C4-2B (cell line): ENCODE measurements around the gene UNC79.

ENCODE experiments used
- ZFX ChIP-seq: fragments of 450-650 bp; IDR thresholded peaks from 2 replicates; pipeline ENCODE4 v1.6.1; 2017
- TF ChIP-seq, protein P1 (sequence below): fragments of 450-650 bp; conservative IDR thresholded peaks from 2 replicates; pipeline ENCODE4 v1.5.1; 2017; ENCODE audit warnings: mild to moderate bottlenecking

DNA sequence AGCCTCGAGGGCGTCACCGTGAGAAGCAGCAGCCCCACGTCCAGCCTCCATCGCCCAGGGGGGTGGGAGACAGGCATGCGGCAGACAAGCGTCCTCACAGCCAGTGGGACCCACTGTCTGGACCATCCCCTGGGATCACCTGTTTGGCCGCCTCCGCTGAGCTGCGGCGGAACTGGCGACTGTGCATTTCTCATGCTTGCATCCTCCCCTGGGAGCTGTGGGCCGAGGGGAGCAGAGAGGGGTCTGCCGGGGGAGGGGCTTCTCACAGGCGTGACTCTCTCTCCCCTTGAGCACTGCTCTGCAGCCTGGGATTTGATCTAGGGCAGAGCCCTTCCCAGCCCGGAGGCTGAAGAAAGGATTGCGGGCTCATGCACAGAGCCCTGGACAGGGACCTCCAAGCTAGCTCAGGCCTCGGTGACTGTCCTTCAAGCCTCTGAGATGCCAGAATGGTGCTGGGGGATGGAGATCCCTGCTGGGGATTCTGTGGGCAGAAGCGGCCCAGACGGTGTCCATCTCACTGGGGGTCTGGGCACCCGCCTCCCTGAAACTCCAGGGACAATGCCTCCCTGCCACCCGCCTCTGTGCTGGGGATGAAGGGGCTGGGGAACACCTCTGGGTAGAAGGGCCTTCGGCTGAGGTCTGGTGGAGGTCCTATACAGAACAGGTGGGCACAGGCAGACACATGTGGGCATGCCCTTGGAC lies 296.5 kb downstream of the UNC79 start:
- TF ChIP-seq, protein P1, sequence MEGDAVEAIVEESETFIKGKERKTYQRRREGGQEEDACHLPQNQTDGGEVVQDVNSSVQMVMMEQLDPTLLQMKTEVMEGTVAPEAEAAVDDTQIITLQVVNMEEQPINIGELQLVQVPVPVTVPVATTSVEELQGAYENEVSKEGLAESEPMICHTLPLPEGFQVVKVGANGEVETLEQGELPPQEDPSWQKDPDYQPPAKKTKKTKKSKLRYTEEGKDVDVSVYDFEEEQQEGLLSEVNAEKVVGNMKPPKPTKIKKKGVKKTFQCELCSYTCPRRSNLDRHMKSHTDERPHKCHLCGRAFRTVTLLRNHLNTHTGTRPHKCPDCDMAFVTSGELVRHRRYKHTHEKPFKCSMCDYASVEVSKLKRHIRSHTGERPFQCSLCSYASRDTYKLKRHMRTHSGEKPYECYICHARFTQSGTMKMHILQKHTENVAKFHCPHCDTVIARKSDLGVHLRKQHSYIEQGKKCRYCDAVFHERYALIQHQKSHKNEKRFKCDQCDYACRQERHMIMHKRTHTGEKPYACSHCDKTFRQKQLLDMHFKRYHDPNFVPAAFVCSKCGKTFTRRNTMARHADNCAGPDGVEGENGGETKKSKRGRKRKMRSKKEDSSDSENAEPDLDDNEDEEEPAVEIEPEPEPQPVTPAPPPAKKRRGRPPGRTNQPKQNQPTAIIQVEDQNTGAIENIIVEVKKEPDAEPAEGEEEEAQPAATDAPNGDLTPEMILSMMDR: no peak
- no peak for TF ChIP-seq ZFX
